Esophagus muscularis mucosa (tissue), 4 donors: ENCODE results near the gene CLIC1. TPM values are rescaled to one million over a fixed set of nuclear protein-coding genes. Genes with fewer than 3 reads are reported as not detected.

Experiments
- DNase-seq: peaks from one replicate; pipeline ENCODE4 v3.0.0-alpha.2; 2017; ENCODE audit errors: extremely low spot score
- H3K27ac ChIP-seq, 4 donors: fragments of 200-600 bp; sonication (generic); replicated peaks in 1 of 4; 1 replicate in 3 of 4; 2 replicates in 1 of 4; pipeline ENCODE4 v1.5.1; 2016 to 2019; ENCODE audit warnings: mild to moderate bottlenecking in 1 of 4
- H3K27me3 ChIP-seq, 4 donors: fragments of 200-600 bp; sonication (generic); one replicate each; pipeline versions ENCODE4 v1.5.1 to v1.6.0; 2016 to 2019
- H3K36me3 ChIP-seq, 4 donors: fragments of 200-600 bp; sonication (generic); one replicate each; pipeline ENCODE4 v1.5.1; 2016 to 2019
- H3K4me1 ChIP-seq, 4 donors: fragments of 200-600 bp; sonication (generic); one replicate each; pipeline ENCODE4 v1.5.1; 2016 to 2019
- H3K4me3 ChIP-seq, 4 donors: fragments of 200-600 bp; sonication (generic); 1 replicate in 2 of 4; 2 replicates in 2 of 4; pipeline ENCODE4 v1.5.1; 2016 to 2019; ENCODE audit warnings: mild to moderate bottlenecking in 4 of 4, moderate library complexity in 1 of 4
- H3K9me3 ChIP-seq, 4 donors: fragments of 200-600 bp; sonication (generic); 1 replicate in 3 of 4; 2 replicates in 1 of 4; pipeline ENCODE4 v1.5.1; 2016 to 2019
- EP300 ChIP-seq: sonication (generic); formaldehyde crosslinking; IDR thresholded peaks from one replicate; pipeline ENCODE4 v1.6.1; 2017; ENCODE audit warnings: antibody characterized with exemption
- POLR2A ChIP-seq: fragments of 450-650 bp; IDR thresholded peaks from one replicate; pipeline ENCODE4 v1.6.1; 2017; ENCODE audit warnings: antibody characterized with exemption, moderate library complexity, mild to moderate bottlenecking, low read depth
- POLR2AphosphoS5 ChIP-seq, 2 donors: sonication (generic); formaldehyde crosslinking; IDR thresholded peaks; one replicate each; pipeline ENCODE4 v1.6.1; 2017; ENCODE audit warnings: antibody characterized with exemption in 2 of 2
- WGBS: methylation state at CpG from one replicate; pipeline ENCODE4 v1.1.5; 2018; 5-methylcytosine and 5-hydroxymethylcytosine counted together
- intact Hi-C: fragments of 100-400 bp; cut with DNase I; formaldehyde crosslinking; loops from one replicate; pipeline ENCODE4 v1.15.1; 2023
- total RNA-seq, 4 donors: library from RNA; depleted of rRNA; stranded (reverse); fragments of >200 nt; gene quantifications; one replicate each; pipeline versions ENCODE4 v1.1.0 to v1.2.1, GENCODE V29; 2016
- TF ChIP-seq, protein P1 (sequence below), 3 experiments: fragments of 200-600 bp in 2 of 3; fragments of 450-650 bp in 1 of 3; sonication (generic) in 2 of 3; IDR thresholded peaks; one replicate each; pipeline ENCODE4 v1.5.1; 2017 to 2019; ENCODE audit warnings: antibody characterized with exemption in 3 of 3, mild to moderate bottlenecking in 2 of 3, moderate library complexity in 1 of 3

The CLIC1 gene
- total RNA-seq, 4 donors from 2014 or later, result 208 to 379 (median 290) TPM

GRCh38 chr6:31721351-31722020, 14.8 kb downstream of the CLIC1 start, which contains the start of gene LY6G6C:
Gene LY6G6C, minus strand, starts transcription at chr6:31721746. Its CDS starts 67 bp downstream, at chr6:31721679.
- no peak for TF ChIP-seq EP300
- no peak for TF ChIP-seq POLR2AphosphoS5 (IDR thresholded peaks at IDR 0.05)
- TF ChIP-seq POLR2A, result no peak
- TF ChIP-seq, protein P1, sequence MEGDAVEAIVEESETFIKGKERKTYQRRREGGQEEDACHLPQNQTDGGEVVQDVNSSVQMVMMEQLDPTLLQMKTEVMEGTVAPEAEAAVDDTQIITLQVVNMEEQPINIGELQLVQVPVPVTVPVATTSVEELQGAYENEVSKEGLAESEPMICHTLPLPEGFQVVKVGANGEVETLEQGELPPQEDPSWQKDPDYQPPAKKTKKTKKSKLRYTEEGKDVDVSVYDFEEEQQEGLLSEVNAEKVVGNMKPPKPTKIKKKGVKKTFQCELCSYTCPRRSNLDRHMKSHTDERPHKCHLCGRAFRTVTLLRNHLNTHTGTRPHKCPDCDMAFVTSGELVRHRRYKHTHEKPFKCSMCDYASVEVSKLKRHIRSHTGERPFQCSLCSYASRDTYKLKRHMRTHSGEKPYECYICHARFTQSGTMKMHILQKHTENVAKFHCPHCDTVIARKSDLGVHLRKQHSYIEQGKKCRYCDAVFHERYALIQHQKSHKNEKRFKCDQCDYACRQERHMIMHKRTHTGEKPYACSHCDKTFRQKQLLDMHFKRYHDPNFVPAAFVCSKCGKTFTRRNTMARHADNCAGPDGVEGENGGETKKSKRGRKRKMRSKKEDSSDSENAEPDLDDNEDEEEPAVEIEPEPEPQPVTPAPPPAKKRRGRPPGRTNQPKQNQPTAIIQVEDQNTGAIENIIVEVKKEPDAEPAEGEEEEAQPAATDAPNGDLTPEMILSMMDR (IDR thresholded peaks at IDR 0.05), result no peak
- H3K36me3 ChIP-seq, result peaks cover 6 to 21% (median 9%) of the 10 kb centered on the region in 4 donors
- no peak for DNase-seq
- H3K27me3 ChIP-seq, result no peaks in the 10 kb centered on the region
- intact Hi-C loops, result no loop called here
- H3K9me3 ChIP-seq, result no peaks in the 10 kb centered on the region
- no peaks in the 10 kb centered on the region for H3K4me1 ChIP-seq
- H3K27ac ChIP-seq, result no peak within 1 kb of the TSS
- 84% methylated on average over 4 of the region's 4 CpGs for WGBS
- H3K4me3 ChIP-seq, result no peak within 1 kb of the TSS

GRCh38 chr6:31720196-31720770, 16.0 kb downstream of the CLIC1 start:
- TF ChIP-seq EP300, result no peak
- TF ChIP-seq POLR2AphosphoS5 (IDR thresholded peaks at IDR 0.05), result no peak
- no peak for TF ChIP-seq POLR2A
- TF ChIP-seq, protein P1 (IDR thresholded peaks at IDR 0.05), result no peak
- Histone ChIP-seq H3K9me3 (no peaks in the 10 kb centered on the region), H3K36me3 (peaks cover 0 to 9% (median under 1%) of the 10 kb centered on the region in 4 donors), H3K27me3 (no peaks in the 10 kb centered on the region), H3K4me1 (no peaks in the 10 kb centered on the region), H3K27ac (no peak overlapping the region), H3K4me3 (no peak overlapping the region)
- intact Hi-C loops, result no loop called here
- DNase-seq, result no peak
- WGBS, result 90% methylated on average over 5 of the region's 5 CpGs

GRCh38 chr6:31719001-31719400, 17.3 kb downstream of the CLIC1 start:
- intact Hi-C loops, result no loop called here
- H3K27ac ChIP-seq, result no peak overlapping the region
- 85% methylated on average over 6 of the region's 6 CpGs for WGBS
- peaks cover 0 to under 1% (median 0%) of the 10 kb centered on the region in 4 donors for H3K36me3 ChIP-seq
- no peak for DNase-seq
- TF ChIP-seq POLR2AphosphoS5 (IDR thresholded peaks at IDR 0.05), result no peak
- TF ChIP-seq EP300, result no peak
- TF ChIP-seq POLR2A, result no peak
- TF ChIP-seq, protein P1 (IDR thresholded peaks at IDR 0.05), result no peak
- H3K27me3 ChIP-seq, result no peaks in the 10 kb centered on the region
- H3K4me1 ChIP-seq, result no peaks in the 10 kb centered on the region
- no peak overlapping the region for H3K4me3 ChIP-seq
- H3K9me3 ChIP-seq, result no peaks in the 10 kb centered on the region

DNA sequence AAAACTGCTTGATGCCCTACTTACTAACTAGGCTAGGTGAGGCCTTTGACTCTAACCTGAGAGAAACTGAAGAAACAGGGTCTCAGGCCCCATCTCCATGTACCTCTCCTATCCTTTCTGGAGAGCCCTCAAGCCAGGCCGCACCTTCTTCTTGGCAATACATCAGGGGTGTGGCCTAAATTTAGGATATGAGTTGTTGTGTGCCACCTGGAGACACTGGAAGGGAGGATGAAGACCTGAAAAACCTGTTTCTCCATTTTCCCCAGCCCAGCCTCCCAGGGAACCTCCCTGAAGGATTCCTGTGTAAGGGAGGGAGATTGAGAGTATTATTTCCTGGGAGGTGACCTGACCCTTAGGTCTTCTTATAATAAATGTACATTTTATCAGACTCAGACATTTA, 18.1 kb downstream of the CLIC1 start:
- no peaks in the 10 kb centered on the region for H3K27me3 ChIP-seq
- intact Hi-C loops, result no loop called here
- H3K4me3 ChIP-seq, result no peak overlapping the region
- H3K9me3 ChIP-seq, result no peaks in the 10 kb centered on the region
- H3K27ac ChIP-seq, result no peak overlapping the region
- H3K36me3 ChIP-seq, result no peaks in the 10 kb centered on the region
- no peaks in the 10 kb centered on the region for H3K4me1 ChIP-seq
- no peak for DNase-seq
- WGBS, result 100% methylated on average over 1 of the region's 1 CpG
- TF ChIP-seq EP300, result no peak
- no peak for TF ChIP-seq POLR2AphosphoS5 (IDR thresholded peaks at IDR 0.05)

- WGBS, result 67% methylated on average over 8 of the region's 10 CpGs
- DNase-seq, result no peak
- no peaks in the 10 kb centered on the region for H3K27me3 ChIP-seq
- H3K9me3 ChIP-seq, result no peaks in the 10 kb centered on the region
- intact Hi-C loops, result no loop called here
- no peak overlapping the region for H3K4me3 ChIP-seq
- H3K27ac ChIP-seq, result no peak overlapping the region
- no peaks in the 10 kb centered on the region for H3K4me1 ChIP-seq
- no peak for TF ChIP-seq POLR2A
- no peak for TF ChIP-seq POLR2AphosphoS5 (IDR thresholded peaks at IDR 0.05)
- TF ChIP-seq, protein P1 (IDR thresholded peaks at IDR 0.05), result no peak
- no peak for TF ChIP-seq EP300
- no peaks in the 10 kb centered on the region for H3K36me3 ChIP-seq
Observed at GRCh38 chr6:31717499-31718222, 18.7 kb downstream of the CLIC1 start.
